Peyer's patch (tissue), 4 donors: ENCODE measurements around the gene OR1G1. TPM values are rescaled to one million over a fixed set of nuclear protein-coding genes. Genes with fewer than 3 reads are reported as not detected.
"Not testable (repeated sequence)": the region's sequence is repeated elsewhere in the genome, so short reads cannot be mapped to it uniquely, and the experiment has no call there.

Experiments used
- DNase-seq, 3 donors: peaks; one replicate each; pipeline ENCODE4 v3.0.0-alpha.2; 2017 to 2019
- H3K27ac ChIP-seq, 4 donors: fragments of 200-600 bp; sonication (generic); one replicate each; pipeline ENCODE4 v1.5.1; 2016 to 2019
- H3K27me3 ChIP-seq, 2 donors: fragments of 200-600 bp; sonication (generic); one replicate each; pipeline ENCODE4 v1.5.1; 2019
- H3K36me3 ChIP-seq, 3 donors: fragments of 200-600 bp; sonication (generic); one replicate each; pipeline ENCODE4 v1.5.1; 2016 to 2019
- H3K4me1 ChIP-seq, 4 donors: fragments of 200-600 bp; sonication (generic); one replicate each; pipeline ENCODE4 v1.5.1; 2016 to 2019
- H3K4me3 ChIP-seq, 4 donors: fragments of 200-600 bp; sonication (generic); 1 replicate in 3 of 4; 2 replicates in 1 of 4; pipeline ENCODE4 v1.5.1; 2016 to 2019; ENCODE audit warnings: mild to moderate bottlenecking in 1 of 4
- H3K9me3 ChIP-seq, 4 donors: fragments of 200-600 bp; sonication (generic); one replicate each; pipeline ENCODE4 v1.5.1; 2016 to 2019; ENCODE audit warnings: mild to moderate bottlenecking in 1 of 4
- POLR2A ChIP-seq, 2 donors: fragments of 450-650 bp; IDR thresholded peaks; one replicate each; pipeline ENCODE4 v1.5.1; 2017; ENCODE audit warnings: antibody characterized with exemption in 2 of 2, mild to moderate bottlenecking in 2 of 2, moderate library complexity in 2 of 2
- total RNA-seq, 4 donors: library from RNA; depleted of rRNA; stranded (reverse); fragments of >200 nt; gene quantifications; one replicate each; pipeline ENCODE4 v1.1.0, GENCODE V29; 2016
- TF ChIP-seq, protein P1 (sequence below), 6 experiments: fragments of 450-650 bp in 4 of 6; fragments of 200-600 bp in 2 of 6; sonication (generic) in 1 of 6; IDR thresholded peaks; one replicate each; pipeline ENCODE4 v1.5.1; 2017 to 2019; ENCODE audit warnings: antibody characterized with exemption in 6 of 6, mild to moderate bottlenecking in 3 of 6, moderate library complexity in 1 of 6

Gene OR1G1
- not detected for total RNA-seq

DNA sequence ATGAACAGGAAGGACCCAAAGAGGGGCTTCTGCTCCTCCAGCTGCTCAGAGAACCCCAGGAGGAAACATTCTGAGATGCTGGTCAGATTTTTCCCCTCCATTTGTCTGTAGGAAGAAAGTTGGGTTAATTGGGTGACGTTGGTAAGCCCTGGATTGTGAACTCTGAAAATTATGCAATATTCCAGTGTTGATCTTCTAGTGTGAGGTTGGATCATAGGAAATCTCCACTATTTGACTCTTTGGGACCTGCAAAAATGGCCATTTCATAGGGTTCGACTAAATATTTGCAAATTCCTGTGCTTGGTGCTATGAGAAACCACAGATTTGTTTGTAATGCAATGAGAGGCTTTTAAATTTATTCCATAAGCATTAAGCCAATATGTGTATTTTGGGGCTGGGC lies at the start of gene OR1G1:
Gene OR1G1, minus strand, starts transcription at position 101 of the 400 bp plus-strand sequence. Its CDS starts 0 bp downstream, at position 101.
- no peak within 1 kb of the TSS for H3K4me3 ChIP-seq
- no peaks in the 10 kb centered on the region for H3K36me3 ChIP-seq
- H3K4me1 ChIP-seq = no peaks in the 10 kb centered on the region
- DNase-seq = no peak
- TF ChIP-seq POLR2A (IDR thresholded peaks at IDR 0.05) = no peak
- TF ChIP-seq, protein P1, sequence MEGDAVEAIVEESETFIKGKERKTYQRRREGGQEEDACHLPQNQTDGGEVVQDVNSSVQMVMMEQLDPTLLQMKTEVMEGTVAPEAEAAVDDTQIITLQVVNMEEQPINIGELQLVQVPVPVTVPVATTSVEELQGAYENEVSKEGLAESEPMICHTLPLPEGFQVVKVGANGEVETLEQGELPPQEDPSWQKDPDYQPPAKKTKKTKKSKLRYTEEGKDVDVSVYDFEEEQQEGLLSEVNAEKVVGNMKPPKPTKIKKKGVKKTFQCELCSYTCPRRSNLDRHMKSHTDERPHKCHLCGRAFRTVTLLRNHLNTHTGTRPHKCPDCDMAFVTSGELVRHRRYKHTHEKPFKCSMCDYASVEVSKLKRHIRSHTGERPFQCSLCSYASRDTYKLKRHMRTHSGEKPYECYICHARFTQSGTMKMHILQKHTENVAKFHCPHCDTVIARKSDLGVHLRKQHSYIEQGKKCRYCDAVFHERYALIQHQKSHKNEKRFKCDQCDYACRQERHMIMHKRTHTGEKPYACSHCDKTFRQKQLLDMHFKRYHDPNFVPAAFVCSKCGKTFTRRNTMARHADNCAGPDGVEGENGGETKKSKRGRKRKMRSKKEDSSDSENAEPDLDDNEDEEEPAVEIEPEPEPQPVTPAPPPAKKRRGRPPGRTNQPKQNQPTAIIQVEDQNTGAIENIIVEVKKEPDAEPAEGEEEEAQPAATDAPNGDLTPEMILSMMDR (IDR thresholded peaks at IDR 0.05) = no peak
- no peaks in the 10 kb centered on the region for H3K27me3 ChIP-seq
- H3K27ac ChIP-seq = no peak within 1 kb of the TSS
- no peaks in the 10 kb centered on the region for H3K9me3 ChIP-seq

DNA sequence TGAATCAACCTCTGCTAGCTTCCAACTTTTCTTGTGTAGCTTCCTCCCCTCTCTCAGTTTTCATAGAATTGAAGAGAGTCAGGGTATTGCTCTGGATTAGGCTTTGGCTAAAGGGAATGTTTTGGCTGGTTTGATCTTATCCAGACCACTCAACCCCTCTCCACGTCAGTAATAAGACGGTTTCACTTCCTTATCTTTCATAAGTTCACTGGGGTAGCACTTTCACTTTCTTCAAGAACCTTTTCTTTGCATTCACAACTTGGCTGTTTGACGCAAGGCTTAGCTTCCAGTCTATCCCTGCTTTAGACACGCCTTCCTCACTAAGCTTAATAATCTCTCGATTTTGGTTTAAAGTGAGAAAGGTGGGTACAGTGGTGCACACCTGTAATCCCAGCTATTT lies 40.2 kb upstream of the OR1G1 start:
- Histone ChIP-seq H3K4me1 (no peaks in the 10 kb centered on the region), H3K27ac (no peak overlapping the region), H3K9me3 (peaks cover 0 to 9% (median 3%) of the 10 kb centered on the region in 4 donors), H3K4me3 (no peak overlapping the region), H3K27me3 (no peaks in the 10 kb centered on the region), H3K36me3 (no peaks in the 10 kb centered on the region)
- TF ChIP-seq POLR2A (IDR thresholded peaks at IDR 0.05) = no peak
- TF ChIP-seq, protein P1 (IDR thresholded peaks at IDR 0.05) = no peak
- DNase-seq = no peak

DNA sequence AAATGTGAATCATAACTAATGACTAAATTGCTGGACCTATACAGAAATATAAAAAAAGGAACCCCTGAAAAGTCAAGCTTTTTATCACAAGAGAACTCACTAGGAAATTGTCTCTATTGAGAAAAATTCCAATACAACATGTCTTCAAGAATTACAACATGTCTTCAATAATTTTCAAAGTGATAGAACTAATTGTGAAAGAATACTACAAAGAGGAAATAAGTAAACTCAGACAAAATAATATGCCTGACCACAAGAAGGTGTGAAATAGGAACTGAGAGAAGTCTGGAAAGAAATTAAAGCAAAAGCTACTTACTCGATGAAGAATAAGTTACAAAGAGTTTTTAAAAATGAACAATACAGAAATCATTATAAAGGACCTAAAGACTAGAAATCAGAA lies 29.9 kb upstream of the OR1G1 start:
- TF ChIP-seq, protein P1 (IDR thresholded peaks at IDR 0.05) = no peak
- TF ChIP-seq POLR2A (IDR thresholded peaks at IDR 0.05) = no peak
- H3K4me3 ChIP-seq = no peak overlapping the region
- no peaks in the 10 kb centered on the region for H3K4me1 ChIP-seq
- no peaks in the 10 kb centered on the region for H3K27me3 ChIP-seq
- no peak for DNase-seq
- no peaks in the 10 kb centered on the region for H3K9me3 ChIP-seq
- no peaks in the 10 kb centered on the region for H3K36me3 ChIP-seq
- H3K27ac ChIP-seq = no peak overlapping the region

DNA sequence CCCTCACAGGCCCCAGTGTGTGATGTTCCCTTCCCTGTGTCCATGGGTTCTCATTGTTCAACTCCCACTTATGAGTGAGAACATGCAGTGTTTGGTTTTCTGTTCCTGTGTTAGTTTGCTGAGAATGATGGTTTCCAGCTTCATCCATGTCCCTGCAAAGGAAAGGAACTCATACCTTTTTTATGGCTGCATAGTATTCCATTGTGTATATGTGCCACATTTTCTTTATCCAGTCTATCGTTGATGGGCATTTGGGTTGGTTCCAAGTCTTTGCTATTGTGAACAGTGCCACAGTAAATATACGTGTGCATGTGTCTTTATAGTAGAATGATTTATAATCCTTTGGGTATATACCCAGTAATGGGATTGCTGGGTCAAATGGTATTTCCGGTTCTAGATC lies 10.1 kb upstream of the OR1G1 start:
- not testable (repeated sequence) for H3K36me3 ChIP-seq, H3K27ac ChIP-seq, H3K9me3 ChIP-seq, DNase-seq, H3K4me3 ChIP-seq, H3K27me3 ChIP-seq, H3K4me1 ChIP-seq

DNA sequence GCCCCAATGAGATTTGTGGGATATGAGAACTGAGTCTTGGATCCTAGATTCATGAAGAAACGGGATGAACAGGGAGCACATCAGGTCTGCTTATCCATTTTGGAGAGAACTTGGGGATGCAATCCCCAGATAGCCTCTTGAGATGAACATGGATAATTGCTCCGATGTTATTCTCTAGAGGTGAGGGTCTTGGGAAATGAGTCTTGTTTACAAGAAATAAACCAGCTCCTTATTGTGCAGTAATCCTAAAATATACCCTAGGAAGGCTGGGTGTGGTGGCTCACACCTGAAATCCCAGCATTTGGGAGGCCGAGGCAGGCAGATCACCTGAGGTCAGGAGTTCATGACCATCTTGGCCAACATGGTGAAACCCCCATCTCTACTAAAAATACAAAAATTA lies 23.0 kb downstream of the OR1G1 start, which contains the start of gene OR1D2:
Gene OR1D2, minus strand, starts transcription at position 101 of the 400 bp plus-strand sequence. CDS start 11,426 bp downstream, outside the sequence.
- no peak for DNase-seq
- no peaks in the 10 kb centered on the region for H3K4me1 ChIP-seq
- no peak within 1 kb of the TSS for H3K27ac ChIP-seq
- H3K27me3 ChIP-seq = no peaks in the 10 kb centered on the region
- TF ChIP-seq POLR2A (IDR thresholded peaks at IDR 0.05) = no peak
- TF ChIP-seq, protein P1 (IDR thresholded peaks at IDR 0.05) = no peak
- H3K9me3 ChIP-seq = peaks cover 0 to 4% (median 0%) of the 10 kb centered on the region in 4 donors
- H3K36me3 ChIP-seq = no peaks in the 10 kb centered on the region
- H3K4me3 ChIP-seq = no peak within 1 kb of the TSS

Other genes with a start within 250 kb of the OR1G1 start
- not detected for gene OR1D5, start 63.9 kb downstream of the OR1G1 start, total RNA-seq
- not detected for gene OR1D2, start 23.1 kb downstream of the OR1G1 start, total RNA-seq
- gene OR1A2, start 70.0 kb upstream of the OR1G1 start, total RNA-seq = not detected
- gene OR1A1, start 80.1 kb upstream of the OR1G1 start, total RNA-seq = not detected
- not detected for gene OR3A1, start 170.8 kb upstream of the OR1G1 start, total RNA-seq